Activated T-cell treated with anti-CD3 and anti-CD28 coated beads, Interleukin-2, amount 50 U/mL, for 1 hour (primary cell): ENCODE results near the gene SDR9C7.
"Not testable (repeated sequence)": the region's sequence is repeated elsewhere in the genome, so short reads cannot be mapped to it uniquely, and the experiment has no call there.

Source experiments
- DNase-seq: peaks from one replicate; pipeline ENCODE4 v3.0.0-alpha.2; 2020

The SDR9C7 gene

GRCh38 chr12:56951582-56952339 is 17.6 kb upstream of the SDR9C7 start:
- no peak for DNase-seq

DNA sequence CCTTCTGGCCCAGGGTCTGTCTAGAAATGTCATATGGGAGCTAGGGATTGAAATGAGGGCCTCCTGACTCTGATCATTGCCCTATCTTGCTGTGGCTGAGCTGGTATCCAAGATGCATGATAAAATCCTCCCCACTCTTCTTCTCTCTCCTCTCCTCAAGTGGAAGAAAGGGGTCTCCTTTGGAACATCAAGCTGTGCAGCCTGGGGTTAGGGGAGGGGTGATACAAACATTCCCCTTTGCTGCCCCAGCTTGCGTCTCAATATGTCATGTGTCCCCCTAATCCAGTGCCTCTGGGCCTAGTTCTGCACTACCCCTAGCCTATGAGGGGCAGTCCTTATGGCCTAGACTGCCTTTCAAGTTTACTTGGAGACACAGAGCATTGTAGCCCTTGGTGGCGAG is 14.7 kb upstream of the SDR9C7 start:
- no peak for DNase-seq

DNA sequence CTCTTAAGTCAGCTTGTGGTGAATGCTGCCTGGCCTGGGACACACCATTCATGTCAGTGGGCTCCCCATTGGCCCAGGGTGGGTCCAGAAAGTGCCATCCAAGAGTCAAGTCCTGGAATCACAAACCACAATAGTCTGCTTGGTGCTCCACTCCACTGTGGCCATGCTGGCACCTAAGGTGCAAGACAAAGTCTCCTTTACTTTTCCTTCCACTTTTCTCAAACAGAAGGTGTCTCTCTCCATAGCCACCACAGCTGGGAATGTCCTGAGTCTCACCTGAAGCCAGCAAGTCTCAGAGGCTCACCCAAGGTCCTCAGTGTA is 14.2 kb upstream of the SDR9C7 start:
- DNase-seq: no peak

DNA sequence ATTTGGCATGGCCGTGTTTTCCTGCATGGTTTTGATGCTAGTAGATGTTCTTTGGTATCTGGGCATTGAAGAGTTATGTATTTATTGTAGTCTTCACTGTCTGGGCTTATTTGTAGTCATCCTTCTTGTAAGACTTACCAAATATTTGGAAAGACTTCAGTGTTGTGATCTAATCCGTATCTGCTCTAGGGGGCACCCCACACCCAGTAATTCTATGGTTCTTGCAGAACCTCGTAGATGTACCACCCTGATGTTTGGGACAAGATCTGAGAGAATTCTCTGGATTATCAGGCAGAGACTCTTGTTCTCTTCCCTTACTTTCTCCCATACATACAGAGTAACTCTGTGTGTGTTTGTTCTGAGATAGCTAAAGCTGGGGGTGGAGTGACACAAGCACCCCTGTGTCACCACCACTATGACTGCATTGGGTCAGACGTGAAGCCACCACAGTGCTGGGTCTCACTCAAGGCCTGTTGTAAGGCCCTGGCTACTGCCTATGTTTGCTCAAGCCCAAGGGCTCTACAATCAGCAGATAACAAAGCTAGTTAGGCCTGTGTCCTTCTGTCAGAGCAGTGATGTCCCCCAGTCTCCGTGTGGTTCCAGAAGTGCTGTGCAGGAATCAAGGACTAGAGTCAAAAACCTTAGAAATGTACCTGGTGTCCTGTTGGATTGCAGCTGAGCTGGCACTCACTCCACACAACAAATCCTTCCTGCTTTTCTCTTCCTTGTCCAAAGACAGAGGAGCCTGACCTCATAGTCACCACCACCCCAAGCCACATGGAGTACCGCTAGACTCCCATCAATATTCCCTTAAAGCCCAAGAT is 13.6 kb upstream of the SDR9C7 start:
- DNase-seq: no peak

DNA sequence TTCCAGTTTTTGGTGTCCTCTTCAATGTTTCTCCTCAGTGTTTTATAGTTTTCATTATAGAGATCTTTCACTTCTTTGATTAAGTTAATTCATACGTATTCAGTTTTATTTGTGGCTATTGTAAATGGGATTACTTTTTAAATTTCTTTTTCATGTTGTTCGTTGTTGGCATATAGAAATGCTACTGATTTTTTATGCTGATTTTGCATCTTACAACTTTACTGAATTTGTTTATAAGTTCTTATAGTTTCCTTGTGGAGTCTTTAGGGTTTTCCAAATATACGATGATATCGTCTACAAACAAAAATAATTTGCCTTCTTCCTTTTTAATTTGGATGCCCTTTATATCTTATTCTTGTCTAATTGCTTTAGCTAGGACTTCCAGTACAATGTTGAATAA is 9.7 kb upstream of the SDR9C7 start:
- DNase-seq: no peak

DNA sequence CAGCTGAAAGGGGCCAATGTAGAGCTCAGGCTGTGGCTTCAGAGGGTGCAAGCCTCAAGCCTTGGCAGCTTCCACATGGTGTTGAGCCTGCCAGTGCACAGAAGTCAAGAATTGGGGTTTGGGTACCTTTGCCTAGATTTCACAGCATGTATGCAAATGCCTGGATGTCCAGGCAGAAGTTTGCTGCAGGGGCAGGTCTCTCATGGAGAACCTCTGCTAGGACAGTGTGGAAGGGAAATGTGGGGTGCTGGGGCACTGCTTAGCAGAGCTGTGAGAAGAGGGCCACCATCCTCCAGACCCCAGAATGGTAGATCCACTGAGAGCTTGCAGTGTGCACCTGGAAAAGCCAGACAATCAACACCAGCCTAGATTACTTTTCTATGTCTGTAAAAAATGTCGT is 9.2 kb upstream of the SDR9C7 start:
- DNase-seq: not testable (repeated sequence)

- no peak for DNase-seq
Measured at GRCh38 chr12:56941299-56942017, 7.2 kb upstream of the SDR9C7 start.

- DNase-seq: not testable (repeated sequence)
Measured at GRCh38 chr12:56940942-56941298, 6.7 kb upstream of the SDR9C7 start.

GRCh38 chr12:56935752-56936151 is 1.5 kb upstream of the SDR9C7 start:
- no peak for DNase-seq

DNA sequence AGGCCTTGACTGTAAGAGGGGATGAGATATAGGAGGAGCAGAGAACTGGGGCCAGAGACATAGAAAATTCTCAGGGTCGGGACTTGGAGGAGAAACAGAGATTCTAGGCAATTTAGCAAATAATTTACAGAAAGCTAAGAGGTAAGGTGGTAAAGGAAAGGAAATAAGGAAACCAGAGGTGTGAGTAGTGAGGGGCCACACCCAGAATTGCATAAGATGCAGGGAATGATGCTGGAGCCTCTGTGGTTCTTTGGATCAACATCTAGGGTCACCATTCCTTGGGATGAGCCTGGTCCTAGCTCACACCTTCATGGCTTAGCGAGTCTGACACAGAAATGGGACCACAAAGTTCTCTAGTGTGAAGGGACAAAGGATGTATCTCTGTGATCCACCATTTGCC is 949 bp upstream of the SDR9C7 start:
- DNase-seq: no peak

DNA sequence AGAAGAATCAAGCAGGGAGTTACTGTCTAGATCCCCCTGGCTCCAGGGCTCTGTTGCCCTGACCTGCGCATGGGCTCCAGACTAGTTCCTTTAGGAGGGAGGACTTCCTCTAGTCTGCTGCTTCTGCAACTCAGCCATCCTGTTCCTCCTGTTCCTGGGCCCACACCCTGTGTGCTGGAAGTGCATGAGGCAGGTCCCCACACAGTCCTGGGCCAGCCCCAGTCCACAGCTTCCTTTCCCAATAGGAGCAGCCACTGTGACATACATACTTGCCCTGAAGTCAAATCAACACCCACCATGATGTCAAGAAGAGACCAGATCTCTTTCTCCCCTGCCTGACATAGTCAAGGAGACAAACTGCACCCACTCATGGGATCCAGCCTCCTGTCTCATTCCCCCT is 1.3 kb downstream of the SDR9C7 start:
- no peak for DNase-seq

DNA sequence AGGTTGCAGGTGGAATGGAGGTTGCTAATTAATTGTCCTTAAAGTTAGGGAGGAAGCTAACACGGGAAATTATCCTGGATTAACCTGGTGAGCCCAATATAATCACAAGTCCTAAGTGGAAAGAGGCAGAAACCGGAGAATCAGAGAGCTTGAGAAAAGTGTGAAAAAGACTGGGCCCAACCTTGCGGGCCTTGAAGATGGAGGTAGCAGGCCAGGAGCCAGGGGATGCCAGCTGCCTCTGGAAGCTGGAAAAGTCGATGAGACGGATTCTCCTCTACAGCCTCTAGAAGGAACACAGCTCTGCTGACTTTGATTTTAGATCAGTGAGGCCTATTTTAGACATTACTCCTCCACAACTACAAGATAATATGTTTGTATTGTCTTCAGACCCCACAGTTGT is 2.1 kb downstream of the SDR9C7 start:
- DNase-seq: no peak

GRCh38 chr12:56931474-56931978 is 2.7 kb downstream of the SDR9C7 start:
- DNase-seq: no peak

- DNase-seq: no peak
Measured at GRCh38 chr12:56930241-56930640, 4.0 kb downstream of the SDR9C7 start.

DNA sequence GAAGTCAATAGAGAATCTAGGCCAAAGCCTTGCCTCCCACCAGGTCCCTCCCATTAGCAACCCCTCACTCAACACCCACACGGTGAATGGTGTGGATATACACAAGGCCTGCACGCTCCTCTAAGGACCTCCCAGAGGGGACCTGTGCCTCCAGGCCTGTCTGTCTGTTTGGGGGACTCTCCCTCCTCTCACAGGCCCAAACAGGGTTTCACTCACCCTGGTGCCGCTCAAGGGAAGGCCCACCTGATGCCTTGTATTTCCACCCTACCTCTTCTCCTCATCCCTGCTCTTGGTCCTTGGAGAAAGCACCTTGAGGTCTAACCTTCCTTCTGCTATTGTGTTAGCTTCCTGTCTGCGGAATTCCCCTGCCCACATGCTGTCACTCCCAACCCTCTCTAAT is 4.4 kb downstream of the SDR9C7 start:
- no peak for DNase-seq

DNA sequence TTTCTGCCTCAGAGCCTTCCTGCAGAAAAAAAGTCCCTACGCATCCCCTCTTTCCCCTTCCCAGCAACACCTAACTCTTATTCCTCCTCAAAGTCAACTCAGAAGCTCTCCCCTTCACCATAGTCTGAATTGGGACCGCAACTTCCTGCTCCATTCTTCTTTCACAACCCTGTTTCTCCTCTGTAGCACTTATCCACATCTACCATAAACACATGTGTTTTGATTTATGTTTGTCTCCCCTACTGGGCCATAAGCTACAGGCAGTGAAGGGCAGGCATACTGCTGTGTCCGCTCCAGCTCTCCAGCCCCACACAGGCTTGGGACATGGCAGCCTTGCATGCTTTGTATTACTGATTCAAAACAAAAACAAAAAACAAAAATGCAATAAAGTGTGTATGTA is 5.9 kb downstream of the SDR9C7 start:
- no peak for DNase-seq

GRCh38 chr12:56927281-56927680 is 6.9 kb downstream of the SDR9C7 start:
- DNase-seq: no peak

DNA sequence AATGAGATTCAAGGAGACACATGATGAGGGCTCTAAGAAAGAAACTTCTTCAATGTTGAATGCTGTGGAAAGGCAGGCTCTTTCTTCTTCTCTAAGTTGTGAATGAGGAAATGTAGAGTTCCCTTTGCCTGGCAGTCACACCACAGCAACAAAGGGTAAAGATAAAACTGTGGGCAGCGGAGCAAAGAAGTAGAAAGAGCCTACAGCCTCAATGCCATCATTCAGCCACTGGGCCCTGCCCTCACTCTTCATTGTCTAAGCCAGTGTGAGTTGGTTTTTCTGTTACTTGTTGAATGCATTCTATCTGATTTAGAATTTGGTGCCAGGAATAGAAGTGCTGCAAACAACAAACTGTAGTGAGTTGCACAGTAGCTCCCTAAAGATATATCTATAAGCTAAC is 12.2 kb downstream of the SDR9C7 start:
- no peak for DNase-seq

- no peak for DNase-seq
Measured at GRCh38 chr12:56921346-56921745, 12.9 kb downstream of the SDR9C7 start.

DNA sequence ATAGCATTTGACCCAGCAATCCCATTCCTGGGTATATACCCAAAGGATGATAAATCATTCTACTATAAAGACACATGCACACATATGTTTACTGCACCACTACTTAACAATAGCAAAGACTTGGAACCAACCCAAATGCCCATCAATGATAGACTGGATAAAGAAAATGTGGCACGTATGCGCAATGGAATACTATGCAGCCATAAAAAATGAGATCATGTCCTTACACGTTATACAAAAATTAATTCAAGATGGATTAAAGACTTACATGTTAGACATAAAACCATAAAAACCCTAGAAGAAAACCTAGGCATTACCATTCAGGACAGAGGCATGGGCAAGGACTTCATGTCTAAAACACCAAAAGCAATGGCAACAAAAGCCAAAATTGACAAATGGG is 16.1 kb downstream of the SDR9C7 start:
- DNase-seq: not testable (repeated sequence)

DNA sequence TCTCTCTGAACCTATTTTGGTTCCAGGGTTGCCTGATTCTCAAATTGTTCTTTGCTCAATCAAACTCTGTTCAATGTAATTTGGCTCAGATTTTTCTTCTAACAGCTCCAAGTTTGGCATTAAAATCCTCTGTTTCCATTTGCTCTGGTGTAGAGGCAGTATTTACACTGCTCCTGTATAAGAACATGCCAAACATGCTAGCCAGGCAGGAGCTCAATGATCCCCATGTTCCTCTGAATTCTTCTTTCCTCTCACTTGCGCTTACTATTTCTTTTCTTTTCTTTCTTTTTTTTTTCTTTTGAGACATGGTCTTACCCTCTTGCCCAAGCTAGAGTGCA is 17.2 kb downstream of the SDR9C7 start:
- DNase-seq: no peak

DNA sequence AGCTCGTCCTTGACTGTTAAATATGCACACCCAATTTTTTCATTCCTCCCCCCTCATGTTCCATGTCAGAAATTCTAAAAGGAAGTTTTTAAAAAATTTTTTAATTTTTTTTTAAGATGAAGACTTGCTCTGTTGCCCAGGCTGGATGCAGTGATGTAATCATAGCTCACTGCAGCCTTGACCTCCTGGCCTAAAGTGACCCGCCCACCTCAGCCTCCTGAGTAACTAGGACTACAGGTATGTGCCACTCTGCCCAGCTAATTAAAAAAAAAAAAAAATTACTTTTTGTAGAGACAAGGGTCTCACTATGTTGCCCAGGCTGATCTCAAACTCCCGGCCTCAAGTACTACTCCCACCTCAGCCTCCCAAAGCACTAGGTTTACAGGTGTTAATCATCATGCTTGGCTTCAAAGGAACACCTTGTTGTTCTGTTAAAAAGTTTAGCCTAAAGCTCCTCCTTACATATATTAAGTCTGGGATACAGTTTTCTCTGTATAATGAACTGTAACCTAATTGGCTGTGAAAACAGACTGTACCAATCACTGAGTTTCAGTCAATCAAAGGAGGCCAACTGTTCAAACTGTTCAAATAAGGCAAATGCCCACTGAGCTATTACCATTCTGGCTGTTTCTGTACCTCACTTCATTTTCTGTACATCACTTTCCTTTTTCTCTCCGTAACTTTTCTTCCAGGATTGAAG is 17.8 kb downstream of the SDR9C7 start:
- no peak for DNase-seq

GRCh38 chr12:56914724-56915123 is 19.5 kb downstream of the SDR9C7 start:
- DNase-seq: no peak
